ENCODE results near the gene TMBIM1.
A peak's percentile ranks its signal among the peaks of the same experiment; 100 is the strongest.
"Not testable (repeated sequence)": the region's sequence is repeated elsewhere in the genome, so short reads cannot be mapped to it uniquely, and the experiment has no call there.

TMBIM1 gene

DNA sequence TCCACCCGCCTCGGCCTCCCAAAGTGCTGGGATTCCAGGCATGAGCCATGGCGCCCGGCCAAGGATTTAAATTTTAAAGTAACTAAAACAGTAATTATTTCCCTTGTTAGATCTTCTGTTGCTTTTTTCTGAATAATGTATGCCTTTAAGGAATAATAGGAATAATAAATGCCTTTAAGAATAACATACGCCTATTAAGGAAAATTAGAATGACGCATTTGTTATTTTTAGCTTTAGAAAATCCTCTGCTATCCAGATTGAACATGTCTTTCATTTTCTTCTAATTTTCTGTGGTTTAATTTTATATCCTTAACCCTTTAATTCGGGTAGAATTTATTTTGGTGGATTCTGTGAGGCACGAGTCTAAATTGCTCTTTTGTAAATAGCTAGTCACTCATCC, 23.1 kb upstream of the TMBIM1 start:
- no peak overlapping the region for H3K27ac ChIP-seq (ENCODE audit: extremely low read depth, low read depth, low read length)
- H3K4me3 ChIP-seq (ENCODE audit: low read depth, low read length) = no peak overlapping the region
- POLR2A ChIA-PET = no interaction called here
- no peaks in the 10 kb centered on the region for H3K9me3 ChIP-seq (ENCODE audit: control insufficient read depth, insufficient read depth, low read depth, low read length)
- CTCF ChIA-PET = interaction anchor here (1.4 kb wide), 1 partner anchor 41 kb away, joined by 3 read pairs; the partner anchor contains the start of gene CATIP
- no peaks in the 10 kb centered on the region for H3K4me1 ChIP-seq (ENCODE audit: control insufficient read depth, insufficient read depth, low read length)
- no peaks in the 10 kb centered on the region for H3K36me3 ChIP-seq (ENCODE audit: control insufficient read depth in 2 of 2, insufficient read depth in 1 of 2, low read length in 2 of 2)
- TF ChIP-seq ZNF350 (tag by site-specific recombination; IDR thresholded peaks at IDR 0.05) (no peak), KLF9 (tag by site-specific recombination; IDR thresholded peaks at IDR 0.05; ENCODE audit: low read depth) (no peak), PBX3 (CRISPR knock-in tag; IDR thresholded peaks at IDR 0.05) (no peak), TRIM28 (IDR thresholded peaks at IDR 0.05; ENCODE audit: borderline replicate concordance, low read length) (no peak), GFI1B (tag by site-specific recombination; IDR thresholded peaks at IDR 0.05) (no peak), AEBP2 (tag by site-specific recombination; IDR thresholded peaks at IDR 0.05; ENCODE audit: borderline replicate concordance) (no peak), PRDM1 (tag by site-specific recombination; IDR thresholded peaks at IDR 0.05) (no peak), GLIS1 (tag by site-specific recombination; IDR thresholded peaks at IDR 0.05) (no peak), ZNF335 (tag by site-specific recombination; conservative IDR thresholded peaks at IDR 0.05) (no peak)

- ChIA-PET CTCF (interaction anchor here (1.5 kb wide), 1 partner anchor 13 kb away, joined by 3 read pairs; no protein-coding TSS in a partner anchor), POLR2A (interaction anchor here (0.6 kb wide), 1 partner anchor 47 kb away, joined by 3 read pairs; no protein-coding TSS in a partner anchor)
- H3K9me3 ChIP-seq (ENCODE audit: control insufficient read depth, insufficient read depth, low read depth, low read length); H3K4me1 ChIP-seq (ENCODE audit: control insufficient read depth, insufficient read depth, low read length); H3K4me3 ChIP-seq (ENCODE audit: low read depth, low read length); H3K36me3 ChIP-seq (ENCODE audit: control insufficient read depth in 2 of 2, insufficient read depth in 1 of 2, low read length in 2 of 2); H3K27ac ChIP-seq (ENCODE audit: extremely low read depth, low read depth, low read length): not testable (repeated sequence)
- peak; percentile 71 for TF ChIP-seq ZNF366 (tag by site-specific recombination; conservative IDR thresholded peaks at IDR 0.05)
These were observed 22.5 kb upstream of the TMBIM1 start for GRCh38 chr2:218314764-218315163.

DNA sequence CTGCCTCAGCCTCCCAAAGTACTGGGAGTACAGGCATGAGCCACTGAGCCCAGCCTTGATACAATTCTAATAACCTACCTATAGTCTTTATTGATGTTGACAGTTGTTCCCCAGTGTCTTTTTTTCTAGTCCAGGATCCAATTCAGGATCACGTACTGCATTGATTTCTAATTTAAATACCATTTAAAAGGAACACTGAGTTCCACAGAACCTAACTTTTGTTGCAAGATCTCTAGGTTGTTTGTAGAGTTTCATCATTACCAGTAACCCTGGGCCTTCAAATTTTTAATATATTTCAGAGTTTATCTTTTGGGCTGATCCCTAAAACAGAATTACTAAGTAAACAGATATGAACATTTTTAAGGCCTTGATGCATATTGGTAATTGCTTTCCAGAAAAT, 21.1 kb upstream of the TMBIM1 start:
- POLR2A ChIA-PET = no interaction called here
- Histone ChIP-seq H3K27ac (ENCODE audit: extremely low read depth, low read depth, low read length) (no peak overlapping the region), H3K4me1 (ENCODE audit: control insufficient read depth, insufficient read depth, low read length) (no peaks in the 10 kb centered on the region), H3K4me3 (ENCODE audit: low read depth, low read length) (no peak overlapping the region), H3K9me3 (ENCODE audit: control insufficient read depth, insufficient read depth, low read depth, low read length) (no peaks in the 10 kb centered on the region), H3K36me3 (ENCODE audit: control insufficient read depth in 2 of 2, insufficient read depth in 1 of 2, low read length in 2 of 2) (no peaks in the 10 kb centered on the region)
- CTCF ChIA-PET = interaction anchor here (0.9 to 1.5 kb wide), 2 partner anchors 11 to 80 kb away, joined by 3 read pairs; no protein-coding TSS in a partner anchor
- no peak for TF ChIP-seq MYNN (tag by site-specific recombination; IDR thresholded peaks at IDR 0.05; ENCODE audit: borderline replicate concordance)
- no peak for TF ChIP-seq HOXD13 (CRISPR knock-in tag; IDR thresholded peaks at IDR 0.05; ENCODE audit: borderline replicate concordance)
- TF ChIP-seq ZNF280C (tag by site-specific recombination; IDR thresholded peaks at IDR 0.05) = no peak
- TF ChIP-seq ZNF777 (tag by site-specific recombination; IDR thresholded peaks at IDR 0.05; ENCODE audit: borderline replicate concordance) = no peak
- no peak for TF ChIP-seq ZFP41 (tag by site-specific recombination; IDR thresholded peaks at IDR 0.05; ENCODE audit: borderline replicate concordance)
- TF ChIP-seq ZNF423 (tag by site-specific recombination; IDR thresholded peaks at IDR 0.05) = no peak
- TF ChIP-seq ZNF660 (tag by site-specific recombination; IDR thresholded peaks at IDR 0.05) = no peak
- TF ChIP-seq ZNF677 (tag by site-specific recombination; IDR thresholded peaks at IDR 0.05) = no peak
- no peak for TF ChIP-seq IKZF3 (tag by site-specific recombination; IDR thresholded peaks at IDR 0.05)
- TF ChIP-seq, protein P1, sequence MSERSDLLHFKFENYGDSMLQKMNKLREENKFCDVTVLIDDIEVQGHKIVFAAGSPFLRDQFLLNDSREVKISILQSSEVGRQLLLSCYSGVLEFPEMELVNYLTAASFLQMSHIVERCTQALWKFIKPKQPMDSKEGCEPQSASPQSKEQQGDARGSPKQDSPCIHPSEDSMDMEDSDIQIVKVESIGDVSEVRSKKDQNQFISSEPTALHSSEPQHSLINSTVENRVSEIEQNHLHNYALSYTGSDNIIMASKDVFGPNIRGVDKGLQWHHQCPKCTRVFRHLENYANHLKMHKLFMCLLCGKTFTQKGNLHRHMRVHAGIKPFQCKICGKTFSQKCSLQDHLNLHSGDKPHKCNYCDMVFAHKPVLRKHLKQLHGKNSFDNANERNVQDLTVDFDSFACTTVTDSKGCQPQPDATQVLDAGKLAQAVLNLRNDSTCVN (tag by site-specific recombination; optimal IDR thresholded peaks at IDR 0.05) = no peak
- TF ChIP-seq, protein P2, sequence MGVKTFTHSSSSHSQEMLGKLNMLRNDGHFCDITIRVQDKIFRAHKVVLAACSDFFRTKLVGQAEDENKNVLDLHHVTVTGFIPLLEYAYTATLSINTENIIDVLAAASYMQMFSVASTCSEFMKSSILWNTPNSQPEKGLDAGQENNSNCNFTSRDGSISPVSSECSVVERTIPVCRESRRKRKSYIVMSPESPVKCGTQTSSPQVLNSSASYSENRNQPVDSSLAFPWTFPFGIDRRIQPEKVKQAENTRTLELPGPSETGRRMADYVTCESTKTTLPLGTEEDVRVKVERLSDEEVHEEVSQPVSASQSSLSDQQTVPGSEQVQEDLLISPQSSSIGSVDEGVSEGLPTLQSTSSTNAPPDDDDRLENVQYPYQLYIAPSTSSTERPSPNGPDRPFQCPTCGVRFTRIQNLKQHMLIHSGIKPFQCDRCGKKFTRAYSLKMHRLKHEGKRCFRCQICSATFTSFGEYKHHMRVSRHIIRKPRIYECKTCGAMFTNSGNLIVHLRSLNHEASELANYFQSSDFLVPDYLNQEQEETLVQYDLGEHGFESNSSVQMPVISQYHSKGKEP (tag by site-specific recombination; IDR thresholded peaks at IDR 0.05) = no peak
- no peak for TF ChIP-seq ZNF2 (tag by site-specific recombination; IDR thresholded peaks at IDR 0.05)
- TF ChIP-seq ZNF223 (tag by site-specific recombination; IDR thresholded peaks at IDR 0.05) = no peak
- TF ChIP-seq ZSCAN18 (tag by site-specific recombination; IDR thresholded peaks at IDR 0.05) = no peak
